Neural progenitor cell (in vitro differentiated cells): ENCODE measurements around the gene ISM2.

Source experiments
- CTCF ChIP-seq: fragments of 200-600 bp; sonication (generic); IDR thresholded peaks from 2 replicates; pipeline ENCODE4 v1.5.1; 2017; ENCODE audit warnings: antibody characterized with exemption, mild to moderate bottlenecking
- EZH2 ChIP-seq: fragments of 200-600 bp; sonication (generic); IDR thresholded peaks from 2 replicates; pipeline ENCODE4 v1.6.1; 2017; ENCODE audit warnings: antibody characterized with exemption, mild to moderate bottlenecking, moderate library complexity
- EZH2phosphoT487 ChIP-seq: fragments of 200-600 bp; sonication (generic); IDR thresholded peaks from 2 replicates; pipeline ENCODE4 v1.6.1; 2017; ENCODE audit warnings: antibody characterized with exemption

- TF ChIP-seq CTCF: no peak
- TF ChIP-seq EZH2phosphoT487: no peak
- TF ChIP-seq EZH2: no peak
Observed at GRCh38 chr14:77485901-77486678, 12.5 kb downstream of the ISM2 start.
